22Rv1 (cell line): Measurements from ENCODE around the gene SLC1A2.

Source experiments
- H3K27ac ChIP-seq: fragments of 450-650 bp; 2 replicates; pipeline ENCODE4 v1.5.1; 2017
- CTCF ChIP-seq: fragments of 450-650 bp; IDR thresholded peaks from 2 replicates; pipeline ENCODE4 v1.5.1; 2017; ENCODE audit warnings: mild to moderate bottlenecking
- ZFX ChIP-seq: fragments of 450-650 bp; IDR thresholded peaks from 2 replicates; pipeline ENCODE4 v1.6.1; 2017; ENCODE audit warnings: antibody characterized with exemption, borderline replicate concordance

SLC1A2 gene

GRCh38 chr11:35389112-35389511 is 30.2 kb downstream of the SLC1A2 start:
- peak overlapping the region; percentile 85 for H3K27ac ChIP-seq
- no peak for TF ChIP-seq CTCF
- no peak for TF ChIP-seq ZFX

GRCh38 chr11:35388061-35388460 is 31.3 kb downstream of the SLC1A2 start:
- H3K27ac ChIP-seq = no peak overlapping the region
- TF ChIP-seq CTCF (no peak), ZFX (no peak)

GRCh38 chr11:35387111-35387982 is 32.0 kb downstream of the SLC1A2 start:
- H3K27ac ChIP-seq = no peak overlapping the region
- TF ChIP-seq ZFX (no peak), CTCF (no peak)

- no peak overlapping the region for H3K27ac ChIP-seq
- TF ChIP-seq ZFX = no peak
These were observed 35.4 kb downstream of the SLC1A2 start for GRCh38 chr11:35383953-35384352.

GRCh38 chr11:35381709-35382322 is 37.5 kb downstream of the SLC1A2 start:
- TF ChIP-seq ZFX = no peak
- no peak for TF ChIP-seq CTCF
- H3K27ac ChIP-seq = no peak overlapping the region

GRCh38 chr11:35380603-35381002 is 38.8 kb downstream of the SLC1A2 start:
- no peak overlapping the region for H3K27ac ChIP-seq
- TF ChIP-seq CTCF (no peak), ZFX (no peak)

GRCh38 chr11:35377262-35377661 is 42.1 kb downstream of the SLC1A2 start:
- H3K27ac ChIP-seq = no peak overlapping the region
- TF ChIP-seq ZFX (no peak), CTCF (no peak)
